ENCODE data around the gene ARAP2. TPM values are rescaled to one million over a fixed set of nuclear protein-coding genes. Genes with fewer than 3 reads are reported as not detected.

Gene ARAP2
- polyA plus RNA-seq, 1 experiment: not detected

- POLR2A ChIA-PET: no interaction called here
- H3K4me3 ChIP-seq (ENCODE audit: low read depth, low read length): no peak overlapping the region
These were observed 203.0 kb downstream of the ARAP2 start for GRCh38 chr4:36041340-36041739.

GRCh38 chr4:36039026-36039425 is 205.3 kb downstream of the ARAP2 start:
- DNase-seq (ENCODE audit: low read depth): no peak
- TF ChIP-seq CTCF (IDR thresholded peaks at IDR 0.05; ENCODE audit: insufficient read depth, low read depth, low read length): no peak
- ChIA-PET CTCF (no interaction called here), POLR2A (no interaction called here)
- Histone ChIP-seq H3K27me3 (ENCODE audit: control insufficient read depth, insufficient read depth, low read length) (no peaks in the 10 kb centered on the region), H3K4me3 (ENCODE audit: low read depth, low read length) (no peak overlapping the region), H3K36me3 (ENCODE audit: control insufficient read depth, insufficient read depth, low read length) (no peaks in the 10 kb centered on the region)

More at GRCh38 chr4:36041340-36041739, 203.0 kb downstream of the ARAP2 start:
- Histone ChIP-seq H3K36me3 (ENCODE audit: control insufficient read depth, insufficient read depth, low read length) (no peaks in the 10 kb centered on the region), H3K27me3 (ENCODE audit: control insufficient read depth, insufficient read depth, low read length) (no peaks in the 10 kb centered on the region)
- CTCF ChIA-PET: no interaction called here
- TF ChIP-seq CTCF (IDR thresholded peaks at IDR 0.05; ENCODE audit: insufficient read depth, low read depth, low read length): no peak
- no peak for DNase-seq (ENCODE audit: low read depth)

- Histone ChIP-seq H3K36me3 (ENCODE audit: control insufficient read depth, insufficient read depth, low read length) (no peaks in the 10 kb centered on the region), H3K27me3 (ENCODE audit: control insufficient read depth, insufficient read depth, low read length) (no peaks in the 10 kb centered on the region), H3K4me3 (ENCODE audit: low read depth, low read length) (no peak overlapping the region)
- DNase-seq (ENCODE audit: low read depth): no peak
- CTCF ChIA-PET: no interaction called here
- TF ChIP-seq CTCF (IDR thresholded peaks at IDR 0.05; ENCODE audit: insufficient read depth, low read depth, low read length): no peak
- POLR2A ChIA-PET: no interaction called here
These were observed 205.8 kb downstream of the ARAP2 start for GRCh38 chr4:36038491-36038890.

- POLR2A ChIA-PET: no interaction called here
These were observed 207.2 kb downstream of the ARAP2 start for GRCh38 chr4:36037127-36037526.

GRCh38 chr4:36029951-36030350 is 214.4 kb downstream of the ARAP2 start:
- no peak for DNase-seq (ENCODE audit: low read depth)

More at GRCh38 chr4:36037127-36037526, 207.2 kb downstream of the ARAP2 start:
- H3K36me3 ChIP-seq (ENCODE audit: control insufficient read depth, insufficient read depth, low read length): no peaks in the 10 kb centered on the region
- TF ChIP-seq CTCF (IDR thresholded peaks at IDR 0.05; ENCODE audit: insufficient read depth, low read depth, low read length): no peak
- DNase-seq (ENCODE audit: low read depth): no peak
- H3K27me3 ChIP-seq (ENCODE audit: control insufficient read depth, insufficient read depth, low read length): no peaks in the 10 kb centered on the region
- CTCF ChIA-PET: interaction anchor here (0.6 kb wide), 1 partner anchor 428 kb away, joined by 3 read pairs; no protein-coding TSS in a partner anchor
- no peak overlapping the region for H3K4me3 ChIP-seq (ENCODE audit: low read depth, low read length)

More at GRCh38 chr4:36029951-36030350, 214.4 kb downstream of the ARAP2 start:
- no peak overlapping the region for H3K4me3 ChIP-seq (ENCODE audit: low read depth, low read length)
- ChIA-PET POLR2A (no interaction called here), CTCF (no interaction called here)
- no peaks in the 10 kb centered on the region for H3K27me3 ChIP-seq (ENCODE audit: control insufficient read depth, insufficient read depth, low read length)
- no peaks in the 10 kb centered on the region for H3K36me3 ChIP-seq (ENCODE audit: control insufficient read depth, insufficient read depth, low read length)
- no peak for TF ChIP-seq CTCF (IDR thresholded peaks at IDR 0.05; ENCODE audit: insufficient read depth, low read depth, low read length)

Measured in BJ (cell line).